IPS-18c (cell line): ENCODE data around the gene ESD.
"Not testable (repeated sequence)": the region's sequence is repeated elsewhere in the genome, so short reads cannot be mapped to it uniquely, and the experiment has no call there.

Experiments used
- H3K4me3 ChIP-seq: 2 replicates; pipeline ENCODE4 v1.7.0; 2013; ENCODE audit warnings: low read depth, mild to moderate bottlenecking, low read length, moderate library complexity; ENCODE audit not compliant: insufficient read depth
- H3K9me3 ChIP-seq: one replicate; pipeline ENCODE4 v1.6.1; 2013; ENCODE audit warnings: mild to moderate bottlenecking, low read length, moderate library complexity; ENCODE audit not compliant: control insufficient read depth, insufficient read depth

The ESD gene, protein sequence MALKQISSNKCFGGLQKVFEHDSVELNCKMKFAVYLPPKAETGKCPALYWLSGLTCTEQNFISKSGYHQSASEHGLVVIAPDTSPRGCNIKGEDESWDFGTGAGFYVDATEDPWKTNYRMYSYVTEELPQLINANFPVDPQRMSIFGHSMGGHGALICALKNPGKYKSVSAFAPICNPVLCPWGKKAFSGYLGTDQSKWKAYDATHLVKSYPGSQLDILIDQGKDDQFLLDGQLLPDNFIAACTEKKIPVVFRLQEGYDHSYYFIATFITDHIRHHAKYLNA

GRCh38 chr13:46796515-46797474 is at the start of gene ESD:
ESD (minus strand) TSS chr13:46797161; CDS start chr13:46791413, 5,748 bp downstream.
- Histone ChIP-seq H3K9me3 (no peaks in the 10 kb centered on the region), H3K4me3 (peak within 1 kb of the TSS; percentile 83)

DNA sequence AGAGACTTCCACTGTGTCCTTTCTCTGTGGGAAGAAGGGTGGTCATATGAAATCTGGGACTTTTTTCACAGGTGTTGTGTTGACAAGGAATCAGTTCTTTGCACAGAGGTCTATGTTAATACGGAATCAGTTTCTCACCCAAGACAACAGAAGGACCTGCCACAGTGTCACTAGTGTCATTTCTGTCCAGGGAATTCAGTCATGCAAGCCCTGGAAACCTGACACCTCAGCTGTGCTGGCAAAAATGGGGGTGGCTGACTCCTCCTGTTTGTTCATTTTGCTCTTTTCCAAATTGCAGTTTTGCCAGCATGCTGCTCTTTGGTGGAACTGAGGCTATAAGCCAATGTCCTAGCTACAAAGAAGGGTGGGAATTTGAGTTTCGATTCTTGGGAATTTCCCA is 49.8 kb upstream of the ESD start:
- Histone ChIP-seq H3K4me3 (no peak overlapping the region), H3K9me3 (no peaks in the 10 kb centered on the region)

- Histone ChIP-seq H3K4me3 (no peak overlapping the region), H3K9me3 (no peaks in the 10 kb centered on the region)
Observed at GRCh38 chr13:46845146-46845545, 48.2 kb upstream of the ESD start.

GRCh38 chr13:46844431-46844830 is 47.5 kb upstream of the ESD start:
- Histone ChIP-seq H3K4me3 (no peak overlapping the region), H3K9me3 (no peaks in the 10 kb centered on the region)

DNA sequence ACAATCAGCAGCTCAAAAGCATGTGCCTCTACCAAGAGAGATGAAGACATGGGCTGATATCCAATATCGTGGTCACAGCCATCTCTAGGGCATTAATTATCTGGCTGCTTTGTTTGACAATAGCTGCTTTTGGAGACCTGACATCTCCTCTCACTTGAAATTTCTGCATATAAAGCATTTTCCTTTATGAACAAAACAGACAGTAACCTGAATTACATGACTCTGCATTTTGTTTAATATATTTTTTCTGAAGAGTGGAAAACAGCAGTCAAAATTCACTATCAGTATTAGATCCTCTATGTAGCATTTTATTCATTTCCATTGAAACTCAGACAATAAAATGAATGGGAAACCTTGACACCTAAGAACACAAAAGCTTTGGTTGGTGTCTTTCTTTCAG is 42.4 kb upstream of the ESD start:
- Histone ChIP-seq H3K4me3 (no peak overlapping the region), H3K9me3 (no peaks in the 10 kb centered on the region)

- H3K9me3 ChIP-seq = no peaks in the 10 kb centered on the region
Observed at GRCh38 chr13:46834657-46835056, 37.7 kb upstream of the ESD start.

DNA sequence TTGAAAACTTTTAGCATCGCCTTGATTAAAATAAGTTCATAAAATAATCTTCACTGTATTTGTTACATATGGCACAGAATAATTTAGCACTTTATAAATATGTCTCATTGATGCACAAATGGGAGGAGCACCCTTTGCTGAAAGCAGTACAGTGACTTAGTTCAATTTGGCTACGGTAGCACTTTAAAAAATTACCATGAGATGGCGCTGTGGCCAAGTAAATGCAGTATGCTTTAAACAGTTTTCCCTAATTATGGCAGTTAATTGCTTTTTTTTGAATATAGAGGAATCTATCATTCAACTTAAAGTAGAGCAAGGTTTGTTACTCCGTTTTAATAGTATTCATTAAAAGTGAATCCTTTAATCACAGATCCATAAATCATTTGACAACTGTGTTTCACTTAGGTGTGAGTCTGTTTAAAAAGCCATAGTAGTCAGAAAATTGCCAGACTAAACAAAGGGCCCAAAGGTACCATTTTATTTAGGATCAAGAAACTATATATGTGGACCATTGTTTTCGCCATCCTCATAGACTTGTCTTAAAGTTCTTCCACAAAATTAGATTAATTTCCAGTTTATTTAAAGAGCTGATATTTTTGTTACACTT is 34.7 kb upstream of the ESD start:
- no peak overlapping the region for H3K4me3 ChIP-seq
- H3K9me3 ChIP-seq = no peaks in the 10 kb centered on the region

More at GRCh38 chr13:46834657-46835056, 37.7 kb upstream of the ESD start:
- H3K4me3 ChIP-seq = no peak overlapping the region

DNA sequence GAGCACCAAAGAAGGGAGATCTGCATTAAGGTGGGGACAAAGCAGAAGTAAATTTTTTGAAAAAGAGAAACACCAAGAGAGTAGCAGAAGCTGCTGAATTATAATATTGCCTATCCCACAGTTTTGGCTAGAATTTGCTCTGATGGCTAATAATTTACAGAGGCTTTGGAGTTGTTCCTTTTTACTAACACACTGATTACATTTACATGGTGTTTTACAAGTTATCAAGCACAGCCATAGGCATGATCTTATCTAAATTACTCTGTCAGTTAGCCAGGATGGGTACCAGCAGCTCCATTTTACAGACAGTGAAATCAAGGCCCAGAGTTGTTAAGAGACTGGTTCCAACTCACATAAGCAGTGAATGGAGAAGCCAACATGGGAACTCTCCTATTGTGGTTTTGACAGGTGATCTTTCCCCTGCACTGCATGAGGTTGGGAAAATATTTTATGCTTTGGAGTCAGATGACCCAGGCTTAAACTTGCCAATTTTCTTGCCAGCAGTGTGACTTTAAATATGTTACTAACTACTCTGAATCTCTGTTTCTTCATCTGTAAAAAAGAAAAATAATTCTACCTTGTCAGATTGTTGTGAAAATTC is 33.5 kb upstream of the ESD start:
- H3K4me3 ChIP-seq = no peak overlapping the region
- no peaks in the 10 kb centered on the region for H3K9me3 ChIP-seq

DNA sequence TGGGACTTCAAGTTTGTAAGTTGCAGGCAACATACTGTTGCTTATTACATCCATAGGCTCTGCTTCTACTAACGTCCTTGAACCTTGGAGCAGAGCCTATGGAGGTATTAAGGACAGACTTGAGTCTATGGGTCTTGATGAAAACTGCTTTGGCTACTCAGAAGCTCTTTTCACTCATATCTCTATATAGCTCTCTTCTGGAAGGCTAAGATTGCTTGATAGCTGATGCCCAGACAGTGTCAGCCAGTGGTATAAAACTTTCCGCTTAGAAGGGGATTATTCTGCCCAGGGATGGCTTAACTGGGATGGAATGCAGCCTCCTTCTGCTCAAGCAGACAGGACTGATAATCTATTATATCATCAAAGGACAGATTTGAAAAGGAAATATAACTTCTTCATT is 25.6 kb upstream of the ESD start:
- Histone ChIP-seq H3K9me3 (no peaks in the 10 kb centered on the region), H3K4me3 (no peak overlapping the region)

DNA sequence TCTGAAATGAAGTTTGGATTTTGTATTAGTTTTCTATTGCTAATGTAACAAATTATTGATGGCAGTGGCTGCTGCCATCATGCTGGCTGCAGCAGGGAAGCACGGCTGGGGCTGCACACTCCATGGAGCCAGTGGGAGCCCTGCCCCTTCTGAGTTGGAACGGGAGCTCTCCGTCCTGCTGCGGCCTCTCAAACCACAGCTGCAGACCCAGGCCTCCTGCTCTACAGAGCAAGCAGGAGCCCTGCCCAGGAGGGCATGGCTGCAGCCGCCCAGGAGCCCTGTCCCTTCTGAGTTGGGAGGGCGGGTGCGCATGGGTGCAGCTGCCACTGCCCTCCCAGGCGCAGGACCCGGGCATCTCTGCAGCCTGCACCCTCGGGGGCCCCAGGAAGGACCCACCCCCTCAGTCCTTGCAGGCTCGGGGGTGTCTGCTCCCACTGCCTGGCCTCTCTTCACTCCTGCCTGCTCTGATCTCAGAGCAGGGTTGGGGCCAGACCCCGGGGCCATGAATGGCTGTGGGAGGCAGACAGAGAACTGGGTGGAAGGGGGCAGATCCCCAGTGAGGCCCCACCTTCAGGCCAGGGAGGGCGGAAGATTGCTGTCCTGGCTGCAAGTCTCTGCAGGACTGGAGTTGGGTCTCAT is 21.0 kb upstream of the ESD start:
- Histone ChIP-seq H3K4me3 (no peak overlapping the region), H3K9me3 (no peaks in the 10 kb centered on the region)

DNA sequence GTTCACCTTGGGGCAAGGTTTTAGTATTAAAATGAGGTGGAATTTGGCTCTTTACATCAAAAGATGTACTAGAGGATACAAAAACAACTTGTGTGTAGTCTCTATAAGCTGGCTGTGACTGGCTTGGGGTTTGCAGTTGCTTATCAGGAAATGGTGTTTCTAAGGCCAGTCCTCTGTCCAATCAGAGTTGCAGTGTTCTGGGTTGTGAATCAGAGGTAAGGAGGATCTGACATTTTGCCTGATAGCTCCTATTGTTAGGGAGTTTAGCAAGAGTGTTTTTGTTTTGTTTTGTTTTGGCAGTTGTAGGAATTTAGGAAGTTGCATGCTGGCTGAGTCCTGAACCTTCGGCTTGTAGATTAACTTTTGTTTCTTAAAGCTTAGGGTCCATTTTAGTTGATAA is 20.1 kb upstream of the ESD start:
- Histone ChIP-seq H3K9me3 (no peaks in the 10 kb centered on the region), H3K4me3 (no peak overlapping the region)

- no peak overlapping the region for H3K4me3 ChIP-seq
- no peaks in the 10 kb centered on the region for H3K9me3 ChIP-seq
Observed at GRCh38 chr13:46816371-46816770, 19.4 kb upstream of the ESD start.

- Histone ChIP-seq H3K4me3 (no peak overlapping the region), H3K9me3 (no peaks in the 10 kb centered on the region)
Observed at GRCh38 chr13:46812301-46812797, 15.4 kb upstream of the ESD start.

GRCh38 chr13:46810440-46810839 is 13.5 kb upstream of the ESD start:
- Histone ChIP-seq H3K9me3 (no peaks in the 10 kb centered on the region), H3K4me3 (no peak overlapping the region)

DNA sequence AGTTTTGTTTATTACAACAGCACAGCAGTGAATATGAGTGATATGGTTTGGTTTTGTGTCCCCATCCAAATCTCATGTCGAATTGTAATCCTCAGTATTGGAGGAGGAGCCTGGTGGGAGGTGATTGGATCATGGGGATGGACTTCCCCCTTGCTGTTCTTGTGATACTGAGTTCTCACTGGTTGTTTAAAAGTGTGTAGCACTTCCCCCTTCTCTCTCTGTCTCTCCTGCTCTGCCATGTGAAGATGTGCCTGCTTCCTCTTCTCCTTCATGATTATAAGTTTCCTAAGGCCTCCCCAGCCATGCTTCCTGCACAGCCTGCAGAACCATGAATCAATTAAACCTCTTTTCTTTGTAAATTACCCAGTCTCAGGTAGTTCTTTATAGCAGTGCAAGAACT is 8.0 kb upstream of the ESD start:
- H3K4me3 ChIP-seq, H3K9me3 ChIP-seq: not testable (repeated sequence)

- H3K4me3 ChIP-seq = no peak overlapping the region
- H3K9me3 ChIP-seq = no peaks in the 10 kb centered on the region
Observed at GRCh38 chr13:46804391-46804815, 7.4 kb upstream of the ESD start.

DNA sequence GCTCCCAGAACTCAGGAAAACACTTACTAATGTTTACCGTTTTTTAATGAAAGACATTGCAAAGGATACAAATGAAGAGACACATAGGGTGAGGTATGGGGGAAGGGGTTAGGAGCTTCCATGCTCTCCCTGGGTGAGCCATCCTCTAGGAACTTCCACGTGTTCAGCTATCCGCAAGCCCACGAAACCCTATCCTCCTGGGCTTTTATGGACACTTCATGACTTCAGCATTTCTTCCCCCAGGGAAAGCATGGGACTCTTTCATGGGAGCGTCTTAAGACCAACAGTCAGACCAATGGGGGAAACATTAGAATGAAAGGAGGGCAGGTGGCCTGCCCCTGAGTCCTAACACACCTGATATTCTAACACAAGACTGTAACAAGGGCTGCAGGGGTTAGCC is 6.6 kb upstream of the ESD start:
- H3K4me3 ChIP-seq = no peak overlapping the region
- H3K9me3 ChIP-seq = no peaks in the 10 kb centered on the region
